PC-9 (cell line): Measurements from ENCODE around the gene ALPK3. TPM values are rescaled to one million over a fixed set of nuclear protein-coding genes. Genes with fewer than 3 reads are reported as not detected.

Source experiments
- BruUV-seq: library from RNA; stranded (reverse); fragments of 400-500 nt; replicated peaks from 2 replicates; lab custom pipeline; 2021; lab: Mats Ljungman, UMichigan
- CTCF ChIA-PET: fragments of 300-600 bp; sonication (Branson Sonifier 250); formaldehyde crosslinking; loops from one replicate; lab custom pipeline; 2022; ENCODE audit warnings: antibody characterized with exemption; lab: Charles Lee
- POLR2A ChIA-PET: fragments of 300-600 bp; sonication (Branson Sonifier 250); formaldehyde crosslinking; loops from one replicate; lab custom pipeline; 2022; ENCODE audit warnings: antibody characterized with exemption; ENCODE audit not compliant: unreplicated experiment; lab: Charles Lee
- DNase-seq, 2 experiments: peaks; one replicate each; pipeline versions ENCODE4 v3.0.0 to v3.0.0-alpha.2; 2015 to 2022; ENCODE audit warnings: mixed read lengths in 1 of 2
- H2AFZ ChIP-seq: fragments of 200-600 bp; sonication (generic); 2 replicates; pipeline ENCODE4 v1.8.1; 2017; ENCODE audit warnings: antibody characterized with exemption
- H3F3A ChIP-seq: fragments of 200-600 bp; sonication (generic); 2 replicates; pipeline ENCODE4 v1.8.1; 2017; ENCODE audit warnings: antibody characterized with exemption, mild to moderate bottlenecking, low read depth; ENCODE audit not compliant: insufficient read depth
- H3K27ac ChIP-seq: fragments of 200-600 bp; sonication (generic); 2 replicates; pipeline ENCODE4 v1.6.1; 2016; ENCODE audit warnings: mixed run types
- H3K27me3 ChIP-seq: fragments of 200-600 bp; sonication (generic); 2 replicates; pipeline ENCODE4 v1.6.1; 2016; ENCODE audit warnings: low read depth, mixed run types; ENCODE audit not compliant: insufficient read depth
- H3K36me3 ChIP-seq: fragments of 200-600 bp; sonication (generic); 2 replicates; pipeline ENCODE4 v1.6.1; 2016; ENCODE audit warnings: low read depth, mixed run types
- H3K4me1 ChIP-seq: fragments of 200-600 bp; sonication (generic); replicated peaks from 2 replicates; pipeline ENCODE4 v1.6.1; 2016; ENCODE audit warnings: mixed run types; ENCODE audit not compliant: insufficient read depth
- H3K4me2 ChIP-seq: fragments of 200-600 bp; sonication (generic); 2 replicates; pipeline ENCODE4 v1.6.1; 2017; ENCODE audit warnings: mixed run types
- H3K4me3 ChIP-seq: fragments of 200-600 bp; sonication (generic); 2 replicates; pipeline ENCODE4 v1.6.1; 2016; ENCODE audit warnings: mixed run types
- H3K79me2 ChIP-seq: fragments of 200-600 bp; sonication (generic); 2 replicates; pipeline ENCODE4 v1.6.1; 2017; ENCODE audit warnings: low read depth, mixed run types
- H3K9me2 ChIP-seq: fragments of 200-600 bp; sonication (generic); 2 replicates; pipeline ENCODE4 v1.8.1; 2017; ENCODE audit warnings: mild to moderate bottlenecking; ENCODE audit not compliant: insufficient read depth
- H3K9me3 ChIP-seq: fragments of 200-600 bp; sonication (generic); 2 replicates; pipeline ENCODE4 v1.8.1; 2016; ENCODE audit warnings: low read depth; ENCODE audit not compliant: insufficient read depth
- H4K20me1 ChIP-seq: fragments of 200-600 bp; sonication (generic); 2 replicates; pipeline ENCODE4 v1.8.1; 2017; ENCODE audit not compliant: insufficient read depth
- CTCF ChIP-seq: fragments of 200-600 bp; sonication (generic); conservative IDR thresholded peaks from 2 replicates; pipeline ENCODE4 v1.6.1; 2017; ENCODE audit warnings: mixed run types, antibody characterized with exemption, mild to moderate bottlenecking, moderate library complexity
- EZH2 ChIP-seq: fragments of 200-600 bp; sonication (generic); IDR thresholded peaks from 2 replicates; pipeline ENCODE4 v1.8.0; 2017; ENCODE audit warnings: antibody characterized with exemption, low read depth
- intact Hi-C: fragments of 100-400 bp; cut with micrococcal nuclease; formaldehyde crosslinking; loops from one replicate; pipeline ENCODE4 v1.10.0; 2022; ENCODE audit not compliant: unreplicated experiment
- total RNA-seq: library from RNA; stranded (reverse); gene quantifications from 2 replicates; pipeline ENCODE4 v1.2.3, GENCODE V29; 2021

Gene ALPK3
- total RNA-seq, 1 experiment from 2014 or later: 8.1 TPM

DNA sequence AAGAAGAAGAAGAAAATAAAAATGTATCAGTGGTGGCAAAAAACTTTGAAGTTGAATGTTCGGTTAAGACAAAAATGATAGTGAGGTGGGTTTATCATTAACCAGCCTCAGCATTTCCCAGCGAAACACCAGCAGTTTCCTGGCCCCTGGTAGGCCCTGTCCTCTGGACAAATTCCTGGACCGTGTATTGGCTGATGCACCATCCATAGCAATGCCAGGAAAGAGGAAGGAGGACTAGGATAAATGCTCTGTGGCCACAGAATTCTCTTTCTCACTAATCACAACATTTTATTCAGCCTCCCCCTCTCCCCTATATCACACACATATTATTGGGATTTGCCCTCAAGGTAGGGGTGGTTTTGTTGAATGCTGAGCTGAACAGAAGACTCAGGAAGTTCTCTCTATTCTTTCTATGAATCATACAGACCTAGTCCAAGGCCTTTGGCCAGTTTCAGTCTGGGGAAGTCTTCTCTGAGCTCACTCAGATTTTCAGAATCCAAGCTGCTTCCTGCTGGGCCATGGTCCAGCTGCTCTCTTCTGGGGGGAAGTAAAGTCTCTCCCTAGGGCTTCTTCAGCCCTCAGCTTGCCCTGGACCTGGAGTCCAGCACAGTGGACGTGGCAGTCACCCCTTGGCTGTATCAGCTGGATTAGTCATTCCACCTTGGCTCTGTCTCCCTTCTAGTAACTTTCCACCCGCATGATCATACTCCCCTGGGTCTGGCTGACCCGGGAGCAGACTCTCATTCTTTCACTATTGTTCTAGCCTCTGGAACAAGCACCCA, 94.9 kb downstream of the ALPK3 start:
- POLR2A ChIA-PET: interaction anchor here (0.5 to 0.7 kb wide), 7 partner anchors 9 to 264 kb away, joined by 3 to 18 read pairs (median 4); no protein-coding TSS in a partner anchor

DNA sequence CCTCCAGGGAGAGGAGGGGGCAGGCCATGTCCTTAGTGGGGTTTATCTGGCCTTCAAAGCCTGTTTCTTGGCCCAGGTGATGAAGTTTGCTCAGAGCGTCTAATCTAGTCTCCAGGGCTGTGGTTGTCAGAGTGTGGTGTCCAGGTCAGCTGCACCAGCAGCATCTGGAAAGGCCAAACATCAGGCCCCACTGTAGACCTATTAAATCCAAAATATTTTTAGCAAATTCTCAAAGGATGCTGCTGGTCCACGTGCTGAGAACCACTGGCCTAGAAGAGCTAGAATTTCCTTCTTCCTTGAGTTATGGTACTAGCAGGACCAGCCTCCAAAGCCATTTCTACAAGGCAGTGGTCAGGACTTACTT, 96.2 kb downstream of the ALPK3 start:
- Histone ChIP-seq H3K9me3 (no peaks in the 10 kb centered on the region), H3K4me1 (peaks cover 76% of the 10 kb centered on the region), H3K9me2 (no peaks in the 10 kb centered on the region), H2AFZ (no peak overlapping the region), H3K79me2 (no peaks in the 10 kb centered on the region), H3K4me3 (no peak overlapping the region), H4K20me1 (no peaks in the 10 kb centered on the region), H3K4me2 (peak overlapping the region; percentile 55), H3F3A (peaks cover 67% of the 10 kb centered on the region), H3K27me3 (no peaks in the 10 kb centered on the region), H3K27ac (peak overlapping the region; percentile 99), H3K36me3 (no peaks in the 10 kb centered on the region)
- ChIA-PET CTCF (no interaction called here), POLR2A (interaction anchor here (0.7 kb wide), 1 partner anchor 72 kb away, joined by 5 read pairs; no protein-coding TSS in a partner anchor)
- intact Hi-C loops: loop anchor here (2.0 kb wide), 1 partner anchor 17 kb away; no protein-coding TSS in a partner anchor
- no peak for DNase-seq
- BruUV-seq: no TSS peak
- no peak for TF ChIP-seq EZH2
- TF ChIP-seq CTCF: no peak

More for the DNA sequence above, 94.9 kb downstream of the ALPK3 start:
- peaks cover 77% of the 10 kb centered on the region for H3K4me1 ChIP-seq
- H3K27ac ChIP-seq: peak overlapping the region; percentile 99
- DNase-seq: peak; percentile 86 to 99
- H3K9me3 ChIP-seq: no peaks in the 10 kb centered on the region
- BruUV-seq: no TSS peak
- H3K9me2 ChIP-seq: no peaks in the 10 kb centered on the region
- TF ChIP-seq EZH2: no peak
- no peak for TF ChIP-seq CTCF
- H3K4me3 ChIP-seq: no peak overlapping the region
- no peaks in the 10 kb centered on the region for H4K20me1 ChIP-seq
- H3K36me3 ChIP-seq: no peaks in the 10 kb centered on the region
- H3K4me2 ChIP-seq: peak overlapping the region; percentile 55
- intact Hi-C loops: loop anchor here (1.0 to 2.0 kb wide), 2 partner anchors 19 to 69 kb away; partner anchors contain the start of gene PDE8A
- CTCF ChIA-PET: interaction anchor here (0.5 to 1.2 kb wide), 5 partner anchors 16 to 341 kb away, joined by 3 to 7 read pairs (median 4); no protein-coding TSS in a partner anchor
- no peaks in the 10 kb centered on the region for H3K27me3 ChIP-seq
- H2AFZ ChIP-seq: no peak overlapping the region; the same call in 1 of the 2 replicates
- H3F3A ChIP-seq: peaks cover 67% of the 10 kb centered on the region
- H3K79me2 ChIP-seq: no peaks in the 10 kb centered on the region

GRCh38 chr15:84914351-84914750, 97.2 kb downstream of the ALPK3 start:
- Histone ChIP-seq H4K20me1 (no peaks in the 10 kb centered on the region), H2AFZ (no peak overlapping the region), H3K4me1 (peaks cover 71% of the 10 kb centered on the region), H3K4me2 (peak overlapping the region; percentile 62), H3K9me2 (no peaks in the 10 kb centered on the region), H3K36me3 (no peaks in the 10 kb centered on the region), H3F3A (peaks cover 64% of the 10 kb centered on the region), H3K27me3 (no peaks in the 10 kb centered on the region), H3K4me3 (no peak overlapping the region), H3K27ac (peak overlapping the region; percentile 99), H3K9me3 (no peaks in the 10 kb centered on the region), H3K79me2 (no peaks in the 10 kb centered on the region)
- POLR2A ChIA-PET: interaction anchor here (0.7 to 0.8 kb wide), 2 partner anchors 13 to 24 kb away, joined by 3 to 24 read pairs; no protein-coding TSS in a partner anchor
- DNase-seq: no peak
- CTCF ChIA-PET: interaction anchor here (0.6 kb wide), 1 partner anchor 8 kb away, joined by 3 read pairs; no protein-coding TSS in a partner anchor
- TSS peak; percentile 52 for BruUV-seq
- intact Hi-C loops: no loop called here
- TF ChIP-seq EZH2 (no peak), CTCF (no peak)
